Brain microvascular endothelial cell (primary cell): ENCODE measurements around the gene KCNG2.

Experiments
- DNase-seq: peaks from one replicate; pipeline ENCODE4 v3.0.0-alpha.2; 2020
- H3K27ac ChIP-seq: fragments of 250-450 bp; sonication (Bioruptor Pico); 2 replicates; pipeline ENCODE4 v1.5.1; 2020; ENCODE audit warnings: mild to moderate bottlenecking, moderate library complexity
- H3K27me3 ChIP-seq: fragments of 250-450 bp; sonication (Bioruptor Pico); replicated peaks from 2 replicates; pipeline ENCODE4 v1.5.1; 2020; ENCODE audit warnings: mild to moderate bottlenecking
- H3K36me3 ChIP-seq: fragments of 250-450 bp; sonication (Bioruptor Pico); replicated peaks from 2 replicates; pipeline ENCODE4 v1.5.1; 2020; ENCODE audit warnings: mild to moderate bottlenecking
- H3K4me3 ChIP-seq: 2 replicates; pipeline ENCODE4 v1.5.1; 2011; ENCODE audit warnings: low read depth, mild to moderate bottlenecking, control low read depth, low read length, moderate library complexity
- CTCF ChIP-seq: IDR thresholded peaks from 2 replicates; pipeline ENCODE4 v1.5.1; 2011; ENCODE audit warnings: low read depth, mild to moderate bottlenecking, moderate library complexity, low read length, control low read depth, inconsistent platforms; ENCODE audit errors: missing control alignments
- in situ Hi-C: cut with HindIII; loops from 2 replicates; pipeline ENCODE4 v1.10.0; 2017; ENCODE audit warnings: low sequenced_read_pairs, low pct_ligation_motif_present

The KCNG2 gene

GRCh38 chr18:79800371-79801180 lies 2.8 kb downstream of the KCNG2 start:
- no peak for DNase-seq
- Histone ChIP-seq H3K4me3 (no peak overlapping the region), H3K36me3 (no peaks in the 10 kb centered on the region), H3K27me3 (peaks cover 19% of the 10 kb centered on the region), H3K27ac (no peak overlapping the region)
- no peak for TF ChIP-seq CTCF
- in situ Hi-C loops = no loop called here

DNA sequence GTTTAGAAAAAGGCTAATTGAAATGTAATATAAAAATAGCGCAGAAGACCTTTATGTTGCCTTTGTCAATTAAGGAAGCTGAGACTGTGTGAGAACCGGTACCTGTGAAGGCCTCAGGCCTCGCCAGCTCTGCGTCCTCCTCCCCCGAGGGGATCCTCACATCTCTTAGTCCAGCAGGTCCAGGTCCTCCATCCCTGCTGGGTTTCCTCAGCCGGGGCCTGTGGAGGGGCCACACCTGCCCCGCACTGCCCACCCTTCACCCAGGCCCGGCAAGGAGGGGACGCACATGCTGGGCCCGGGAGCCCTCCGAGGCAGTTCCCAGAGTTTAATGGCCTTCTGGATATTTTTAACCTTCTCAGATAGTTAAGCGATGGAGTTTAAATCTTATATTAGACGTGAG lies 3.5 kb downstream of the KCNG2 start:
- in situ Hi-C loops = no loop called here
- no peak for DNase-seq
- Histone ChIP-seq H3K27ac (no peak overlapping the region), H3K27me3 (peaks cover 19% of the 10 kb centered on the region), H3K36me3 (no peaks in the 10 kb centered on the region), H3K4me3 (no peak overlapping the region)
- TF ChIP-seq CTCF = no peak

GRCh38 chr18:79801641-79802040 lies 3.9 kb downstream of the KCNG2 start:
- peaks cover 19% of the 10 kb centered on the region for H3K27me3 ChIP-seq
- TF ChIP-seq CTCF = no peak
- in situ Hi-C loops = no loop called here
- no peak for DNase-seq
- no peaks in the 10 kb centered on the region for H3K36me3 ChIP-seq
- H3K27ac ChIP-seq = no peak overlapping the region
- H3K4me3 ChIP-seq = no peak overlapping the region

DNA sequence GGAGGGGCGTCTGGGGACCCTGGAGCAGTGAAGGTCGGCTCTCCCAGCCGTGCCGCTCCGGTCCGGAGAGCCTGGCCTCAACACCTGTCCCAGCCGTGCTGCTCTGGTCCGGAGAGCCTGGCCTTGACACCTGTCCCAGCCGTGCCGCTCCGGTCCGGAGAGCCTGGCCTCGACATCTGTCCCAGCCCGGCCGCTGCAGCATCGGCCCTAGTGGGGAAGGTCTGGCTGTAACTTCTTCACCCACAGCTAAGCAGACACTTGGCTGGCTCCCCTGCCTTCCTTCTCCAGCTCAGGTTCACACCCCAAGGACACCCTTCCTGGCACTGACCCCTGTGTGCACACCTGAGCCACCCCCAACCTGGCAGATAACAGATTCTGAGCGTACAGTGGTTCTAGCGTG lies 4.6 kb downstream of the KCNG2 start:
- Histone ChIP-seq H3K4me3 (no peak overlapping the region), H3K36me3 (no peaks in the 10 kb centered on the region), H3K27me3 (peaks cover 19% of the 10 kb centered on the region), H3K27ac (no peak overlapping the region)
- no peak for TF ChIP-seq CTCF
- no peak for DNase-seq
- in situ Hi-C loops = no loop called here

DNA sequence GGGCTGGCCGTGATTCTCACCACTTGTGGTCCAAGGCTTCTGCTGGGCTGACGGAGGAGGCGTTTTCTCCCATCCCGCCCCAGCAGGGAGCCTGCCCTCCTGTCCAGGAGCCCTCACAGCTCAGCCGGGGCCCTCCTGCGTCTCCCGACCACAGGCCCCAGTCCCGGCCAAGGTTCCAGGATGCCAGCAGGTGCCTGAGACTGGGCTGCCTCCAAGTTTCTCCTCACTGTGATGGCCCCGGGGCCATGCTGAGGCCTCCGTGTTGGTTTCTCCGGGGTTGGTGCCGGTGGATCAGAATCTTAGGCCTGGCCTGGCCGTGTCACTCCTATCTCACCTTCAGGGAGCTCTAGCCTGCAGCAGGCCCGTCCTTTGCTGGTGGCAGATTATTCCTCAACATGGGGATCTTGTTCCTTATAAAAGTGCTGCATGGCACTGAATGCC lies 5.9 kb downstream of the KCNG2 start:
- Histone ChIP-seq H3K27me3 (peaks cover 10% of the 10 kb centered on the region), H3K36me3 (no peaks in the 10 kb centered on the region), H3K27ac (no peak overlapping the region), H3K4me3 (no peak overlapping the region)
- no peak for DNase-seq
- no peak for TF ChIP-seq CTCF
- in situ Hi-C loops = no loop called here

DNA sequence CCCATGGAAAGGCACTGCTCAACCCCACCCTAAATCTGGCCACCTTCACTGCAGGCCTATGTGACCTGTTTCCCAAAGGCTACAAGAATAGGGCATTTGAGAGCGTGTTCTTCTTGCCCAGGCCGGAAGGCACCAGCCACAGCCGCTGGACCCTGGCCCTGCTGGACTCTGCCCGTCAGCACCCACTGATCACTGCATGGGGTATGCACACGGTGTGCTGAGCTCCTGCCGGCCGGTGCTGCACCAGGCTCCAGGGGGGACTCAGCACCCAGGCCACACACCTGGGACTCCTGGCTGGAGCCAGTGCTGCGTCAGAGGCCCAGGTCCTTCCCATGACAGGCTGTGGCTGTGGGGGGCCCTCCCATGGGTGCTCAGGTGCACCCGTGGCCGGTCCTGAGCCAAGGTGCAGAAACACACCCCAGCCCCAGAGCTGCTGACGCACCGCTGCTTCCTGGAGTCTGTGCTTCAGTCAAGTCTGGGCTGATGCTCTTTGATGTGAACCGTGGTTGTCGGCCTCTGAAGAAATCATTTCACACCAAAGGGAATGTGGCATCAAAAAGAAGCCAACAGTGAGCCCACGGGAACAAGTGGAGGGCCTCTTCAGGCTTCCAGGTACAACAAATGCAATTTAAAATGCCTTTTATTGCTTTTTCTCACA lies 6.5 kb downstream of the KCNG2 start:
- no peak for DNase-seq
- H3K4me3 ChIP-seq = no peak overlapping the region
- H3K27me3 ChIP-seq = peaks cover 4% of the 10 kb centered on the region
- in situ Hi-C loops = no loop called here
- no peaks in the 10 kb centered on the region for H3K36me3 ChIP-seq
- no peak overlapping the region for H3K27ac ChIP-seq
- TF ChIP-seq CTCF = no peak
